WTC11 (cell line): ENCODE results near the gene PTPN9. TPM values are rescaled to one million over a fixed set of nuclear protein-coding genes. Genes with fewer than 3 reads are reported as not detected.

Source experiments
- ATAC-seq: fragments of 200-7000 bp; cut with Tn5 transposase; 2 replicates; pipeline ENCODE4 v1.10.0; 2021; ENCODE audit warnings: mild to moderate bottlenecking, moderate library complexity
- CTCF ChIA-PET: fragments of 300-600 bp; sonication (Branson Sonifier 250); formaldehyde crosslinking; loops from one replicate; lab custom pipeline; 2021; ENCODE audit warnings: antibody characterized with exemption; lab: Charles Lee
- POLR2A ChIA-PET: fragments of 350-600 bp; sonication (Branson Sonifier 250); formaldehyde crosslinking; loops from one replicate; lab custom pipeline; 2021; ENCODE audit warnings: antibody characterized with exemption; lab: Charles Lee
- DNase-seq: peaks from one replicate; pipeline ENCODE4 v3.0.0; 2021; ENCODE audit warnings: low spot score
- H3K27ac Mint-ChIP-seq: 2 replicates; pipeline ENCODE4 v1.8.0; 2021; ENCODE audit warnings: mixed read lengths
- H3K27me3 Mint-ChIP-seq: 2 replicates; pipeline ENCODE4 v1.8.0; 2021; ENCODE audit warnings: low read depth, mild to moderate bottlenecking, moderate library complexity, mixed read lengths
- H3K36me3 Mint-ChIP-seq: 2 replicates; pipeline ENCODE4 v1.8.0; 2021; ENCODE audit warnings: mixed read lengths
- H3K4me1 Mint-ChIP-seq: 2 replicates; pipeline ENCODE4 v1.8.0; 2022; ENCODE audit warnings: mixed read lengths
- H3K4me3 Mint-ChIP-seq: 2 replicates; pipeline ENCODE4 v1.8.0; 2021; ENCODE audit warnings: mild to moderate bottlenecking, moderate library complexity, mixed read lengths
- H3K9me3 Mint-ChIP-seq: 2 replicates; pipeline ENCODE4 v1.8.0; 2021; ENCODE audit warnings: mixed read lengths
- CBFB ChIP-seq: sonication (generic); formaldehyde crosslinking; IDR thresholded peaks from 2 replicates; pipeline ENCODE4 v1.8.1; 2022; ENCODE audit warnings: mild to moderate bottlenecking, low read depth, missing genetic modification reagents
- EMX1 ChIP-seq: fragments of 250-450 bp; sonication (Bioruptor Pico); IDR thresholded peaks from 2 replicates; pipeline ENCODE4 v1.8.0; 2021; ENCODE audit warnings: mild to moderate bottlenecking
- FOXJ3 ChIP-seq: sonication (generic); formaldehyde crosslinking; IDR thresholded peaks from 2 replicates; pipeline ENCODE4 v1.9.0; 2021; ENCODE audit warnings: missing genetic modification reagents, mild to moderate bottlenecking, borderline replicate concordance
- FOXK1 ChIP-seq: sonication (generic); formaldehyde crosslinking; IDR thresholded peaks from 2 replicates; pipeline ENCODE4 v1.8.0; 2022; ENCODE audit warnings: mild to moderate bottlenecking, moderate library complexity, missing genetic modification reagents
- MXD4 ChIP-seq: fragments of 250-450 bp; sonication (Bioruptor Pico); IDR thresholded peaks from 2 replicates; pipeline ENCODE4 v1.8.0; 2021; ENCODE audit warnings: mild to moderate bottlenecking, moderate library complexity, borderline replicate concordance
- NR3C1 ChIP-seq: sonication (generic); formaldehyde crosslinking; conservative IDR thresholded peaks from 2 replicates; pipeline ENCODE4 v1.8.1; 2023; ENCODE audit warnings: low read depth, mild to moderate bottlenecking, missing genetic modification reagents
- ZNF263 ChIP-seq: sonication (generic); formaldehyde crosslinking; IDR thresholded peaks from 2 replicates; pipeline ENCODE4 v1.8.1; 2022; ENCODE audit warnings: low read depth, mild to moderate bottlenecking, moderate library complexity, missing genetic modification reagents
- total RNA-seq: library from RNA; stranded (reverse); gene quantifications from 3 replicates; pipeline ENCODE4 v1.2.3, GENCODE V29; 2021
- TF ChIP-seq, protein P1 (sequence below): sonication (generic); formaldehyde crosslinking; IDR thresholded peaks from 2 replicates; pipeline ENCODE4 v1.8.1; 2022; ENCODE audit warnings: low read depth, mild to moderate bottlenecking, moderate library complexity, missing genetic modification reagents, borderline replicate concordance
- TF ChIP-seq, protein P2 (sequence below): sonication (generic); formaldehyde crosslinking; IDR thresholded peaks from 2 replicates; pipeline ENCODE4 v1.8.0; 2023; ENCODE audit warnings: missing genetic modification reagents
- TF ChIP-seq, protein P3 (sequence below): fragments of 250-450 bp; sonication (Bioruptor Pico); conservative IDR thresholded peaks from 2 replicates; pipeline ENCODE4 v1.9.0; 2021; ENCODE audit warnings: mild to moderate bottlenecking
- TF ChIP-seq, protein P4 (sequence below): sonication (generic); formaldehyde crosslinking; IDR thresholded peaks from 2 replicates; pipeline ENCODE4 v1.8.1; 2023; ENCODE audit warnings: mild to moderate bottlenecking, moderate library complexity, missing genetic modification reagents
- TF ChIP-seq, protein P5 (sequence below): sonication (generic); formaldehyde crosslinking; IDR thresholded peaks from 2 replicates; pipeline ENCODE4 v1.8.1; 2023; ENCODE audit warnings: mild to moderate bottlenecking, missing genetic modification reagents, moderate library complexity
- TF ChIP-seq, protein P6 (sequence below): sonication (generic); formaldehyde crosslinking; IDR thresholded peaks from 2 replicates; pipeline ENCODE4 v1.8.1; 2023; ENCODE audit warnings: mild to moderate bottlenecking, missing genetic modification reagents
- TF ChIP-seq, protein P7 (sequence below): fragments of 200-600 bp; IDR thresholded peaks from 2 replicates; pipeline ENCODE4 v1.8.0; 2022; ENCODE audit warnings: antibody characterized with exemption
- TF ChIP-seq, protein P8 (sequence below): sonication (generic); formaldehyde crosslinking; IDR thresholded peaks from 2 replicates; pipeline ENCODE4 v1.8.1; 2023; ENCODE audit warnings: mild to moderate bottlenecking, missing genetic modification reagents, borderline replicate concordance

Gene PTPN9
- total RNA-seq, 1 experiment from 2014 or later: 45.5 TPM

DNA sequence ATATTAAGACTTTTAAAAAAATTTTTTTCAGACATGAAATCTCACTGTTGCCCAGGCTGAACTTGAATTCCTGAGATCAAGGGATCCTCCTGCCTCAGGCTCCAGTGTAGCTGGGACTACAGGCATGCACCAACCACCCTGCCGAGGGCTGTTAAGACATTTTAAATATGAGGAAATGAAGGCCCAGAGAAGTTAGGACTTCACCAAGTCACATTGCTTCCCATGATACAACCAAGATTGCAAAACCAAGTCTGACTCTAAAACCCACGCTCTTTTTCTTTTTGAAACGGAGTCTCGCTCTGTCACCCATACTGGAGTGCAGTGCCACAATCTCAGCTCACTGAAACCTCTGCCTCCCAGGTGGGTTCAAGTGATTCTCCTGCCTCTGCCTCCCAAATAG is 28.0 kb downstream of the PTPN9 start:
- Mint-ChIP-seq H3K4me3 (no peak overlapping the region), H3K27me3 (no peaks in the 10 kb centered on the region), H3K36me3 (peaks cover 2% of the 10 kb centered on the region; the same call in 1 of the 2 replicates), H3K4me1 (peaks cover 7% of the 10 kb centered on the region), H3K9me3 (no peaks in the 10 kb centered on the region), H3K27ac (no peak overlapping the region)
- POLR2A ChIA-PET: no interaction called here
- CTCF ChIA-PET: interaction anchor here (1.6 kb wide), 1 partner anchor 19 kb away, joined by 3 read pairs; no protein-coding TSS in a partner anchor
- no peak for TF ChIP-seq MXD4
- no peak for TF ChIP-seq FOXJ3 (CRISPR knock-in tag)
- TF ChIP-seq, protein P1, sequence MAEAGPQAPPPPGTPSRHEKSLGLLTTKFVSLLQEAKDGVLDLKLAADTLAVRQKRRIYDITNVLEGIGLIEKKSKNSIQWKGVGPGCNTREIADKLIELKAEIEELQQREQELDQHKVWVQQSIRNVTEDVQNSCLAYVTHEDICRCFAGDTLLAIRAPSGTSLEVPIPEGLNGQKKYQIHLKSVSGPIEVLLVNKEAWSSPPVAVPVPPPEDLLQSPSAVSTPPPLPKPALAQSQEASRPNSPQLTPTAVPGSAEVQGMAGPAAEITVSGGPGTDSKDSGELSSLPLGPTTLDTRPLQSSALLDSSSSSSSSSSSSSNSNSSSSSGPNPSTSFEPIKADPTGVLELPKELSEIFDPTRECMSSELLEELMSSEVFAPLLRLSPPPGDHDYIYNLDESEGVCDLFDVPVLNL: no peak
- TF ChIP-seq, protein P2, sequence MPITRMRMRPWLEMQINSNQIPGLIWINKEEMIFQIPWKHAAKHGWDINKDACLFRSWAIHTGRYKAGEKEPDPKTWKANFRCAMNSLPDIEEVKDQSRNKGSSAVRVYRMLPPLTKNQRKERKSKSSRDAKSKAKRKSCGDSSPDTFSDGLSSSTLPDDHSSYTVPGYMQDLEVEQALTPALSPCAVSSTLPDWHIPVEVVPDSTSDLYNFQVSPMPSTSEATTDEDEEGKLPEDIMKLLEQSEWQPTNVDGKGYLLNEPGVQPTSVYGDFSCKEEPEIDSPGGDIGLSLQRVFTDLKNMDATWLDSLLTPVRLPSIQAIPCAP: no peak
- TF ChIP-seq, protein P3, sequence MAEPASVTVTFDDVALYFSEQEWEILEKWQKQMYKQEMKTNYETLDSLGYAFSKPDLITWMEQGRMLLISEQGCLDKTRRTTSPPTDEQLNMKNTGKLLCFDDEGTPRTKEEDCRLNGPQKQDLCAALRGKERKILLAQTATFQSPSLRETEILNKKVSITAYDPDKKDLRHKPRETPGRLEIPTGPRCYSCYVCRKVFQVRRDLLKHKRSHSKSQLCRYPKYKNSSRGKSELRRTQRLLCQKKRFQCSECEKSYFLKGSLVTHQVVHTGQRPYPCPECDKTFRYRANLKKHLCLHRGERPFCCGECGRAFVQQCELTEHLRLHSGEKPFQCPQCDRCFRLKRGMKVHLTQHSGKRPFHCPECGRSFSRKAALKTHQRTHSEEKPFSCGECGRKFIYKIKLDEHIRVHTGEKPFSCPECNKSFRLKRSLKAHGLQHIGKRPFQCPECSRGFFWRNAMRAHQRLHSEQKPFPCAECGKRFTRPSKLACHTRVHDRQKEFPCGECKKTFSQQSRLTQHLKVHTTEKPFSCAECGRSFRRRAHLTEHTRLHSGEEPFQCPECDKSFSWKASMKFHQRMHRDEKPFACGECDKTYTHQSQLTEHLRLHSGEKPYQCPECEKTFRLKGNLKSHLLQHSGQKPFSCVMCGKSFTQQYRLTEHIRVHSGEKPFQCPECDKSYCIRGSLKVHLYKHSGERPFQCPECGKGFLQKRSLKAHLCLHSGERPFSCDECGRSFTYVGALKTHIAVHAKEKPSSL (CRISPR knock-in tag): no peak
- TF ChIP-seq, protein P4, sequence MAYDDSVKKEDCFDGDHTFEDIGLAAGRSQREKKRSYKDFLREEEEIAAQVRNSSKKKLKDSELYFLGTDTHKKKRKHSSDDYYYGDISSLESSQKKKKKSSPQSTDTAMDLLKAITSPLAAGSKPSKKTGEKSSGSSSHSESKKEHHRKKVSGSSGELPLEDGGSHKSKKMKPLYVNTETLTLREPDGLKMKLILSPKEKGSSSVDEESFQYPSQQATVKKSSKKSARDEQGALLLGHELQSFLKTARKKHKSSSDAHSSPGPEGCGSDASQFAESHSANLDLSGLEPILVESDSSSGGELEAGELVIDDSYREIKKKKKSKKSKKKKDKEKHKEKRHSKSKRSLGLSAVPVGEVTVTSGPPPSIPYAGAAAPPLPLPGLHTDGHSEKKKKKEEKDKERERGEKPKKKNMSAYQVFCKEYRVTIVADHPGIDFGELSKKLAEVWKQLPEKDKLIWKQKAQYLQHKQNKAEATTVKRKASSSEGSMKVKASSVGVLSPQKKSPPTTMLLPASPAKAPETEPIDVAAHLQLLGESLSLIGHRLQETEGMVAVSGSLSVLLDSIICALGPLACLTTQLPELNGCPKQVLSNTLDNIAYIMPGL (CRISPR knock-in tag): no peak
- no peak for TF ChIP-seq ZNF263 (CRISPR knock-in tag)
- TF ChIP-seq FOXK1: no peak
- no peak for TF ChIP-seq CBFB
- TF ChIP-seq, protein P5, sequence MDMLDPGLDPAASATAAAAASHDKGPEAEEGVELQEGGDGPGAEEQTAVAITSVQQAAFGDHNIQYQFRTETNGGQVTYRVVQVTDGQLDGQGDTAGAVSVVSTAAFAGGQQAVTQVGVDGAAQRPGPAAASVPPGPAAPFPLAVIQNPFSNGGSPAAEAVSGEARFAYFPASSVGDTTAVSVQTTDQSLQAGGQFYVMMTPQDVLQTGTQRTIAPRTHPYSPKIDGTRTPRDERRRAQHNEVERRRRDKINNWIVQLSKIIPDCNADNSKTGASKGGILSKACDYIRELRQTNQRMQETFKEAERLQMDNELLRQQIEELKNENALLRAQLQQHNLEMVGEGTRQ (CRISPR knock-in tag): no peak
- TF ChIP-seq, protein P6, sequence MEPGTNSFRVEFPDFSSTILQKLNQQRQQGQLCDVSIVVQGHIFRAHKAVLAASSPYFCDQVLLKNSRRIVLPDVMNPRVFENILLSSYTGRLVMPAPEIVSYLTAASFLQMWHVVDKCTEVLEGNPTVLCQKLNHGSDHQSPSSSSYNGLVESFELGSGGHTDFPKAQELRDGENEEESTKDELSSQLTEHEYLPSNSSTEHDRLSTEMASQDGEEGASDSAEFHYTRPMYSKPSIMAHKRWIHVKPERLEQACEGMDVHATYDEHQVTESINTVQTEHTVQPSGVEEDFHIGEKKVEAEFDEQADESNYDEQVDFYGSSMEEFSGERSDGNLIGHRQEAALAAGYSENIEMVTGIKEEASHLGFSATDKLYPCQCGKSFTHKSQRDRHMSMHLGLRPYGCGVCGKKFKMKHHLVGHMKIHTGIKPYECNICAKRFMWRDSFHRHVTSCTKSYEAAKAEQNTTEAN (CRISPR knock-in tag): no peak
- TF ChIP-seq EMX1 (CRISPR knock-in tag): no peak
- TF ChIP-seq, protein P7, sequence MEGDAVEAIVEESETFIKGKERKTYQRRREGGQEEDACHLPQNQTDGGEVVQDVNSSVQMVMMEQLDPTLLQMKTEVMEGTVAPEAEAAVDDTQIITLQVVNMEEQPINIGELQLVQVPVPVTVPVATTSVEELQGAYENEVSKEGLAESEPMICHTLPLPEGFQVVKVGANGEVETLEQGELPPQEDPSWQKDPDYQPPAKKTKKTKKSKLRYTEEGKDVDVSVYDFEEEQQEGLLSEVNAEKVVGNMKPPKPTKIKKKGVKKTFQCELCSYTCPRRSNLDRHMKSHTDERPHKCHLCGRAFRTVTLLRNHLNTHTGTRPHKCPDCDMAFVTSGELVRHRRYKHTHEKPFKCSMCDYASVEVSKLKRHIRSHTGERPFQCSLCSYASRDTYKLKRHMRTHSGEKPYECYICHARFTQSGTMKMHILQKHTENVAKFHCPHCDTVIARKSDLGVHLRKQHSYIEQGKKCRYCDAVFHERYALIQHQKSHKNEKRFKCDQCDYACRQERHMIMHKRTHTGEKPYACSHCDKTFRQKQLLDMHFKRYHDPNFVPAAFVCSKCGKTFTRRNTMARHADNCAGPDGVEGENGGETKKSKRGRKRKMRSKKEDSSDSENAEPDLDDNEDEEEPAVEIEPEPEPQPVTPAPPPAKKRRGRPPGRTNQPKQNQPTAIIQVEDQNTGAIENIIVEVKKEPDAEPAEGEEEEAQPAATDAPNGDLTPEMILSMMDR: no peak
- TF ChIP-seq, protein P8, sequence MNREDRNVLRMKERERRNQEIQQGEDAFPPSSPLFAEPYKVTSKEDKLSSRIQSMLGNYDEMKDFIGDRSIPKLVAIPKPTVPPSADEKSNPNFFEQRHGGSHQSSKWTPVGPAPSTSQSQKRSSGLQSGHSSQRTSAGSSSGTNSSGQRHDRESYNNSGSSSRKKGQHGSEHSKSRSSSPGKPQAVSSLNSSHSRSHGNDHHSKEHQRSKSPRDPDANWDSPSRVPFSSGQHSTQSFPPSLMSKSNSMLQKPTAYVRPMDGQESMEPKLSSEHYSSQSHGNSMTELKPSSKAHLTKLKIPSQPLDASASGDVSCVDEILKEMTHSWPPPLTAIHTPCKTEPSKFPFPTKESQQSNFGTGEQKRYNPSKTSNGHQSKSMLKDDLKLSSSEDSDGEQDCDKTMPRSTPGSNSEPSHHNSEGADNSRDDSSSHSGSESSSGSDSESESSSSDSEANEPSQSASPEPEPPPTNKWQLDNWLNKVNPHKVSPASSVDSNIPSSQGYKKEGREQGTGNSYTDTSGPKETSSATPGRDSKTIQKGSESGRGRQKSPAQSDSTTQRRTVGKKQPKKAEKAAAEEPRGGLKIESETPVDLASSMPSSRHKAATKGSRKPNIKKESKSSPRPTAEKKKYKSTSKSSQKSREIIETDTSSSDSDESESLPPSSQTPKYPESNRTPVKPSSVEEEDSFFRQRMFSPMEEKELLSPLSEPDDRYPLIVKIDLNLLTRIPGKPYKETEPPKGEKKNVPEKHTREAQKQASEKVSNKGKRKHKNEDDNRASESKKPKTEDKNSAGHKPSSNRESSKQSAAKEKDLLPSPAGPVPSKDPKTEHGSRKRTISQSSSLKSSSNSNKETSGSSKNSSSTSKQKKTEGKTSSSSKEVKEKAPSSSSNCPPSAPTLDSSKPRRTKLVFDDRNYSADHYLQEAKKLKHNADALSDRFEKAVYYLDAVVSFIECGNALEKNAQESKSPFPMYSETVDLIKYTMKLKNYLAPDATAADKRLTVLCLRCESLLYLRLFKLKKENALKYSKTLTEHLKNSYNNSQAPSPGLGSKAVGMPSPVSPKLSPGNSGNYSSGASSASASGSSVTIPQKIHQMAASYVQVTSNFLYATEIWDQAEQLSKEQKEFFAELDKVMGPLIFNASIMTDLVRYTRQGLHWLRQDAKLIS (CRISPR knock-in tag): no peak
- TF ChIP-seq NR3C1: no peak
- no peak for DNase-seq
- no peak for ATAC-seq
